HL-60 (cell line): Measurements from ENCODE around the gene SERPINB2.
"Not testable (repeated sequence)": the region's sequence is repeated elsewhere in the genome, so short reads cannot be mapped to it uniquely, and the experiment has no call there.

Source experiments
- DNase-seq, 2 experiments: peaks; one replicate each; pipeline ENCODE4 v3.0.0-alpha.2; 2010 to 2020; ENCODE audit warnings: low read depth in 1 of 2, low spot score in 1 of 2
- H3K27ac ChIP-seq: fragments of 250-450 bp; sonication (Bioruptor Pico); replicated peaks from 2 replicates; pipeline ENCODE4 v1.5.1; 2020; ENCODE audit warnings: mild to moderate bottlenecking, moderate library complexity
- H3K27me3 ChIP-seq: fragments of 250-450 bp; sonication (Bioruptor Pico); 2 replicates; pipeline ENCODE4 v1.5.1; 2021; ENCODE audit warnings: mild to moderate bottlenecking, moderate library complexity; ENCODE audit not compliant: insufficient read depth, poor library complexity, severe bottlenecking
- H3K4me3 ChIP-seq: replicated peaks from 2 replicates; pipeline ENCODE4 v1.5.1; 2011; ENCODE audit warnings: mild to moderate bottlenecking, control low read depth, low read length; ENCODE audit not compliant: insufficient read depth
- CTCF ChIP-seq: IDR thresholded peaks from one replicate; pipeline ENCODE4 v1.5.1; 2011; ENCODE audit warnings: low read length, control low read depth, inconsistent platforms; ENCODE audit not compliant: insufficient read depth
- GABPA ChIP-seq: IDR thresholded peaks from 2 replicates; pipeline ENCODE4 v1.6.1; 2012; ENCODE audit warnings: low read depth
- POLR2AphosphoS5 ChIP-seq: IDR thresholded peaks from 2 replicates; pipeline ENCODE4 v1.6.1; 2012; ENCODE audit warnings: low read depth
- SPI1 ChIP-seq: IDR thresholded peaks from 2 replicates; pipeline ENCODE4 v1.6.1; 2012; ENCODE audit warnings: low read depth, mild to moderate bottlenecking, borderline replicate concordance
- TF ChIP-seq, protein P1 (sequence below): IDR thresholded peaks from 2 replicates; pipeline ENCODE4 v1.6.1; 2012; ENCODE audit warnings: low read depth; ENCODE audit not compliant: insufficient replicate concordance

SERPINB2 gene

DNA sequence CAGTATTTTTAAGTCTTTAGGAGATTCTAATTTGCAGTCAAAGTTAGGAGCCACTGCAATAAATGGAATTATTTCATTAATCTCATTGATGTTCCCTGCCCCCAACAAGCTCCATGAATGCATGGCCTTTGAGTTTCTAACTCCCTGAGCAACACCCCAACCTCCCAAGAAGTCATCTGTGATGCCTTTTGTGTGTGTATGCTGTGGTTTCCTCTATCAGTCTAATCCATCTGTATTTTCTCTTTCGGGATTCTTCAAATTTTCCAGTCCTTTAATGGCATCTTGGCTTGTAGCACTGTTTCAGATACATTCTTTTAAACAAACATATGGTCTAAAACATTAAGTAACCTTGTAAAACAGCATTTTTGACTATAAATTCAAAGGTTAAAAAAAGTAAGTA, 37.0 kb downstream of the SERPINB2 start:
- H3K4me3 ChIP-seq: no peak overlapping the region
- DNase-seq: no peak
- peak overlapping the region; percentile 17 for H3K27ac ChIP-seq
- TF ChIP-seq, protein P1, sequence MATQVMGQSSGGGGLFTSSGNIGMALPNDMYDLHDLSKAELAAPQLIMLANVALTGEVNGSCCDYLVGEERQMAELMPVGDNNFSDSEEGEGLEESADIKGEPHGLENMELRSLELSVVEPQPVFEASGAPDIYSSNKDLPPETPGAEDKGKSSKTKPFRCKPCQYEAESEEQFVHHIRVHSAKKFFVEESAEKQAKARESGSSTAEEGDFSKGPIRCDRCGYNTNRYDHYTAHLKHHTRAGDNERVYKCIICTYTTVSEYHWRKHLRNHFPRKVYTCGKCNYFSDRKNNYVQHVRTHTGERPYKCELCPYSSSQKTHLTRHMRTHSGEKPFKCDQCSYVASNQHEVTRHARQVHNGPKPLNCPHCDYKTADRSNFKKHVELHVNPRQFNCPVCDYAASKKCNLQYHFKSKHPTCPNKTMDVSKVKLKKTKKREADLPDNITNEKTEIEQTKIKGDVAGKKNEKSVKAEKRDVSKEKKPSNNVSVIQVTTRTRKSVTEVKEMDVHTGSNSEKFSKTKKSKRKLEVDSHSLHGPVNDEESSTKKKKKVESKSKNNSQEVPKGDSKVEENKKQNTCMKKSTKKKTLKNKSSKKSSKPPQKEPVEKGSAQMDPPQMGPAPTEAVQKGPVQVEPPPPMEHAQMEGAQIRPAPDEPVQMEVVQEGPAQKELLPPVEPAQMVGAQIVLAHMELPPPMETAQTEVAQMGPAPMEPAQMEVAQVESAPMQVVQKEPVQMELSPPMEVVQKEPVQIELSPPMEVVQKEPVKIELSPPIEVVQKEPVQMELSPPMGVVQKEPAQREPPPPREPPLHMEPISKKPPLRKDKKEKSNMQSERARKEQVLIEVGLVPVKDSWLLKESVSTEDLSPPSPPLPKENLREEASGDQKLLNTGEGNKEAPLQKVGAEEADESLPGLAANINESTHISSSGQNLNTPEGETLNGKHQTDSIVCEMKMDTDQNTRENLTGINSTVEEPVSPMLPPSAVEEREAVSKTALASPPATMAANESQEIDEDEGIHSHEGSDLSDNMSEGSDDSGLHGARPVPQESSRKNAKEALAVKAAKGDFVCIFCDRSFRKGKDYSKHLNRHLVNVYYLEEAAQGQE: no peak
- TF ChIP-seq GABPA (no peak), POLR2AphosphoS5 (no peak), SPI1 (no peak), CTCF (no peak)
- no peaks in the 10 kb centered on the region for H3K27me3 ChIP-seq

- H3K4me3 ChIP-seq: no peak overlapping the region
- H3K27me3 ChIP-seq: no peaks in the 10 kb centered on the region
- TF ChIP-seq SPI1 (peak; percentile 49; the same call in 1 of the 2 replicates), GABPA (0 out of 2 replicates have a peak, but pooled peaks have one; percentile 17), CTCF (no peak), POLR2AphosphoS5 (peak; percentile 67)
- TF ChIP-seq, protein P1: no peak
- peak overlapping the region; percentile 95 for H3K27ac ChIP-seq
- peak in 1 of 2 experiments; percentile 93 for DNase-seq
Measured at GRCh38 chr18:63928331-63928730, 40.8 kb downstream of the SERPINB2 start.

- peak in 1 of 2 experiments; percentile 37 for DNase-seq
- H3K4me3 ChIP-seq, H3K27me3 ChIP-seq: not testable (repeated sequence)
- peak overlapping the region; percentile 95 for H3K27ac ChIP-seq
- TF ChIP-seq SPI1: peak; percentile 20; the same call in 1 of the 2 replicates
Measured at GRCh38 chr18:63929369-63929768, 41.9 kb downstream of the SERPINB2 start.

DNA sequence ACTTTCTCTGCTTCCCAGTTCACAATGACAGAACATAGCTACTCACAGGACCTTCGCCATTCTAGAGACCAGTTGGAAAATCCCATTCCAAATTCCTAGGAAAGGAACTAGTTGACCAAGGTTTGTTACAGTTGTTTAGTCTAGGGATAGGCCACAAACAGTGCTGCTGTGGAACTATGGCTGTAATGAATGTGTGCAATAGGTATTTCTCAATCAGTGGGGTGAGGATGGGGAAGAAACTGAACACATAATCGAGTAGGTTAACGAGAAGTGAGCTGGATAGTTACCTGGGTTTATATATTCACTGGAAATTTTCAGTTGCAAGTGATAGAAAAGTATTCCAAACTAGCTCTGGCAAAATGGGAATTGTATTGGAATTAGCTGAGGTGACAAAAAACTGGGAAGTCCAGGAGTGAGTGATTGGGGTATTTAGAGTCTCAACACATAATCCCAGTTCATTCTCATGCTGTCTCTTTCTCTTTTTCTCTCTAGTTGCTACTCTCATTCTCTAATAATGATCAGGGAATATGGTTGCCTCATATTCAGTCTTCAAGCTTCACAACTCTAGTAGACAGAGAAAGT, 43.4 kb downstream of the SERPINB2 start:
- DNase-seq: peak in 1 of 2 experiments; percentile 90
- H3K4me3 ChIP-seq: no peak overlapping the region
- TF ChIP-seq CTCF (no peak), SPI1 (no peak; the same call in 1 of the 2 replicates), POLR2AphosphoS5 (peak; percentile 67; the same call in 1 of the 2 replicates), GABPA (no peak)
- TF ChIP-seq, protein P1: no peak
- no peaks in the 10 kb centered on the region for H3K27me3 ChIP-seq
- H3K27ac ChIP-seq: peak overlapping the region; percentile 95
